ENCODE results near the gene PAFAH2. TPM values are rescaled to one million over a fixed set of nuclear protein-coding genes. Genes with fewer than 3 reads are reported as not detected.
A peak's percentile ranks its signal among the peaks of the same experiment; 100 is the strongest.

Gene PAFAH2
- total RNA-seq, 1 experiment from 2014 or later, result 13.0 TPM

DNA sequence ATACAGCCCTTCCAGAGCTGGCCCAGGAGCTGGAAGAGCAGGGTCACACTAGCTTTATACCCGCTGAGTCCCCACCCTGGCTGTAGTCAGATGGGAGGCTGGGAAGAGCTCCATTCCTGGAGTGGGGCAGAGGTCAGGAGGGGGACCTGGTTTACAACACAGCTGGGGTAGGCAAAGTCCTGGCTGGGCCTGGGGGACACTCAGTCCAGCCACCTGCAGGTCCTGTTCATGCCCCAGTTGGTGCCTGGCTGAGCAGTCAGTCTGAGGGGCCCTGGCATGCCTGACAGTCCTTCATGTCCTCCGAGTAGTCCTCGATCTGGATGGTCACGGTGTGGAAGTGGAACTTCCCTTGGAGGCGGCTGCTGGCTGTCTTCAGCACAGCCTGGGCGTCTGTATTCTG, 41.0 kb upstream of the PAFAH2 start:
- H3K9ac ChIP-seq (ENCODE audit: low read length), result no peak overlapping the region
- no peaks in the 10 kb centered on the region for H3K36me3 ChIP-seq (ENCODE audit: control insufficient read depth in 1 of 2, insufficient read depth in 2 of 2, low read length in 2 of 2)
- no peaks in the 10 kb centered on the region for H4K20me1 ChIP-seq (ENCODE audit: insufficient read depth)
- no peak overlapping the region for H2AFZ ChIP-seq (ENCODE audit: low read depth, low read length, poor library complexity, severe bottlenecking)
- peaks cover 11 to 27% of the 10 kb centered on the region in 2 experiments for H3K4me1 ChIP-seq (ENCODE audit: control insufficient read depth in 1 of 2, insufficient read depth in 2 of 2, low read length in 2 of 2)
- H3K9me2 ChIP-seq (ENCODE audit: insufficient read depth), result no peaks in the 10 kb centered on the region
- no peak overlapping the region for H3K4me3 ChIP-seq (replicated peaks in 1 of 2; ENCODE audit: low read depth in 1 of 2, low read length in 2 of 2)
- no peaks in the 10 kb centered on the region for H3K79me2 ChIP-seq (ENCODE audit: insufficient read depth, low read length)
- no peaks in the 10 kb centered on the region for H3K27me3 ChIP-seq (ENCODE audit: insufficient read depth, low read length)
- CTCF ChIA-PET, result no interaction called here
- H3K27ac ChIP-seq (ENCODE audit: low read depth, low read length), result no peak overlapping the region
- POLR2A ChIA-PET, result no interaction called here
- H3K9me3 ChIP-seq (ENCODE audit: control insufficient read depth in 1 of 2, insufficient read depth in 1 of 2, low read depth in 1 of 2, low read length in 2 of 2), result no peaks in the 10 kb centered on the region
- intact Hi-C loops (cut with micrococcal nuclease), result loop anchor here (5.0 kb wide), 3 partner anchors 128 to 353 kb away; partner anchors contain the start of genes C1orf232 and ZNF593
- DNase-seq (ENCODE audit: low read depth, low spot score) (no peak), ATAC-seq (no peak)
- H3K4me2 ChIP-seq (ENCODE audit: low read length), result no peak overlapping the region
- no TSS peak for BruUV-seq (replicated peaks)
- RAD21 ChIA-PET (ENCODE audit: low non-redundant PET in 1 of 2, low total read pairs in 2 of 2, uncharacterized antibody in 2 of 2, unreplicated experiment in 2 of 2), result interaction anchor here in 1 of 2 experiments (0.9 kb wide), 1 partner anchor 72 kb away, joined by 5 read pairs; no protein-coding TSS in a partner anchor
- TF ChIP-seq ZNF274 (IDR thresholded peaks at IDR 0.05; ENCODE audit: low read depth, low read length), result no peak
- TF ChIP-seq POLR2AphosphoS5 (IDR thresholded peaks at IDR 0.05; ENCODE audit: low read depth, low read length), result no peak
- TF ChIP-seq EZH2 (IDR thresholded peaks at IDR 0.05), result no peak
- no peak for TF ChIP-seq TCF7L2 (IDR thresholded peaks at IDR 0.05; ENCODE audit: borderline replicate concordance, extremely low read depth, insufficient read depth, insufficient read length)
- no peak for TF ChIP-seq FOSL1 (IDR thresholded peaks at IDR 0.05; ENCODE audit: low read depth)
- no peak for TF ChIP-seq SIN3A (IDR thresholded peaks at IDR 0.05; ENCODE audit: low read depth)

GRCh38 chr1:26038477-26038876, 40.6 kb upstream of the PAFAH2 start:
- POLR2A ChIA-PET, result no interaction called here

More at GRCh38 chr1:26038477-26038876, 40.6 kb upstream of the PAFAH2 start:
- ChIA-PET CTCF (no interaction called here), RAD21 (ENCODE audit: low non-redundant PET in 1 of 2, low total read pairs in 2 of 2, uncharacterized antibody in 2 of 2, unreplicated experiment in 2 of 2) (interaction anchor here in 1 of 2 experiments (0.9 kb wide), 1 partner anchor 73 kb away, joined by 5 read pairs; no protein-coding TSS in a partner anchor)
- Histone ChIP-seq H3K4me2 (ENCODE audit: low read length) (no peak overlapping the region), H3K4me1 (ENCODE audit: control insufficient read depth in 1 of 2, insufficient read depth in 2 of 2, low read length in 2 of 2) (peaks cover 11 to 27% of the 10 kb centered on the region in 2 experiments), H3K9ac (ENCODE audit: low read length) (no peak overlapping the region), H3K9me3 (ENCODE audit: control insufficient read depth in 1 of 2, insufficient read depth in 1 of 2, low read depth in 1 of 2, low read length in 2 of 2) (no peaks in the 10 kb centered on the region), H3K27ac (ENCODE audit: low read depth, low read length) (no peak overlapping the region), H4K20me1 (ENCODE audit: insufficient read depth) (no peaks in the 10 kb centered on the region), H3K79me2 (ENCODE audit: insufficient read depth, low read length) (no peaks in the 10 kb centered on the region), H3K9me2 (ENCODE audit: insufficient read depth) (no peaks in the 10 kb centered on the region), H2AFZ (ENCODE audit: low read depth, low read length, poor library complexity, severe bottlenecking) (no peak overlapping the region), H3K4me3 (replicated peaks in 1 of 2; ENCODE audit: low read depth in 1 of 2, low read length in 2 of 2) (no peak overlapping the region), H3K36me3 (ENCODE audit: control insufficient read depth in 1 of 2, insufficient read depth in 2 of 2, low read length in 2 of 2) (no peaks in the 10 kb centered on the region), H3K27me3 (ENCODE audit: insufficient read depth, low read length) (no peaks in the 10 kb centered on the region)
- no peak for ATAC-seq
- BruUV-seq (replicated peaks), result no TSS peak
- TF ChIP-seq EZH2 (IDR thresholded peaks at IDR 0.05) (no peak), CBX3 (IDR thresholded peaks at IDR 0.05; ENCODE audit: low read depth) (no peak), ZFX (IDR thresholded peaks at IDR 0.05) (0 out of 2 replicates have a peak, but pooled peaks have one; percentile 8)
- intact Hi-C loops (cut with micrococcal nuclease), result loop anchor here (5.0 kb wide), 3 partner anchors 129 to 354 kb away; partner anchors contain the start of genes C1orf232 and ZNF593
- no peak for DNase-seq (ENCODE audit: low read depth, low spot score)
